HL-60 (cell line): ENCODE data around the gene DGCR8.

Experiments used
- DNase-seq, 2 experiments: peaks; one replicate each; pipeline ENCODE4 v3.0.0-alpha.2; 2010 to 2020; ENCODE audit warnings: low read depth in 1 of 2, low spot score in 1 of 2
- H3K27ac ChIP-seq: fragments of 250-450 bp; sonication (Bioruptor Pico); replicated peaks from 2 replicates; pipeline ENCODE4 v1.5.1; 2020; ENCODE audit warnings: mild to moderate bottlenecking, moderate library complexity
- H3K27me3 ChIP-seq: fragments of 250-450 bp; sonication (Bioruptor Pico); 2 replicates; pipeline ENCODE4 v1.5.1; 2021; ENCODE audit warnings: mild to moderate bottlenecking, moderate library complexity; ENCODE audit not compliant: insufficient read depth, poor library complexity, severe bottlenecking
- H3K4me3 ChIP-seq: replicated peaks from 2 replicates; pipeline ENCODE4 v1.5.1; 2011; ENCODE audit warnings: mild to moderate bottlenecking, control low read depth, low read length; ENCODE audit not compliant: insufficient read depth
- CTCF ChIP-seq: IDR thresholded peaks from one replicate; pipeline ENCODE4 v1.5.1; 2011; ENCODE audit warnings: low read length, control low read depth, inconsistent platforms; ENCODE audit not compliant: insufficient read depth
- GABPA ChIP-seq: IDR thresholded peaks from 2 replicates; pipeline ENCODE4 v1.6.1; 2012; ENCODE audit warnings: low read depth
- POLR2AphosphoS5 ChIP-seq: IDR thresholded peaks from 2 replicates; pipeline ENCODE4 v1.6.1; 2012; ENCODE audit warnings: low read depth
- REST ChIP-seq: IDR thresholded peaks from 2 replicates; pipeline ENCODE4 v1.6.1; 2012; ENCODE audit warnings: low read depth; ENCODE audit not compliant: insufficient replicate concordance
- SPI1 ChIP-seq: IDR thresholded peaks from 2 replicates; pipeline ENCODE4 v1.6.1; 2012; ENCODE audit warnings: low read depth, mild to moderate bottlenecking, borderline replicate concordance

The DGCR8 gene

GRCh38 chr22:20083157-20083890 is 3.3 kb downstream of the DGCR8 start:
- Histone ChIP-seq H3K4me3 (no peak overlapping the region), H3K27me3 (no peaks in the 10 kb centered on the region), H3K27ac (no peak overlapping the region)
- TF ChIP-seq CTCF (no peak), POLR2AphosphoS5 (no peak), GABPA (no peak), SPI1 (no peak), REST (no peak)
- no peak for DNase-seq

- Histone ChIP-seq H3K4me3 (no peak overlapping the region), H3K27me3 (no peaks in the 10 kb centered on the region), H3K27ac (no peak overlapping the region)
- TF ChIP-seq SPI1 (no peak), CTCF (no peak), REST (no peak), POLR2AphosphoS5 (no peak), GABPA (no peak)
- no peak for DNase-seq
These were observed 4.0 kb downstream of the DGCR8 start for GRCh38 chr22:20083891-20084546.

- H3K4me3 ChIP-seq = no peak overlapping the region
- H3K27me3 ChIP-seq = no peaks in the 10 kb centered on the region
- no peak overlapping the region for H3K27ac ChIP-seq
- DNase-seq = peak in 1 of 2 experiments; percentile 23
- no peak for TF ChIP-seq REST
- no peak for TF ChIP-seq POLR2AphosphoS5
- no peak for TF ChIP-seq SPI1
- no peak for TF ChIP-seq GABPA
- TF ChIP-seq CTCF = peak; percentile 1
These were observed 4.7 kb downstream of the DGCR8 start for GRCh38 chr22:20084547-20085413.
